ENCODE results near the gene AATF. TPM values are rescaled to one million over a fixed set of nuclear protein-coding genes. Genes with fewer than 3 reads are reported as not detected.

The AATF gene
- total and polyA plus RNA-seq, 9 of the 15 experiments (the other 6 are each of a cell fraction or from before 2014, with no cell fraction given), result 34.5 to 133 (median 90.1) TPM

GRCh38 chr17:36920032-36921005 is 28.4 kb upstream of the AATF start (continued):
- TF ChIP-seq HDAC2 (IDR thresholded peaks at IDR 0.05) (0 out of 2 replicates have a peak, but pooled peaks have one; percentile 56), FOXK2 (conservative IDR thresholded peaks at IDR 0.05 in 1 of 2, IDR thresholded peaks at IDR 0.05 in 1 of 2; ENCODE audit: low read depth in 2 of 2) (no peak), MAFG (tag; conservative IDR thresholded peaks at IDR 0.05) (peak; percentile 58), CBFA2T3 (IDR thresholded peaks at IDR 0.05) (peak; percentile 48; the same call in 1 of the 2 replicates), ZNF512 (tag; IDR thresholded peaks at IDR 0.05) (peak; percentile 90), HBP1 (CRISPR knock-in tag; IDR thresholded peaks at IDR 0.05) (peak; percentile 70; the same call in 1 of the 2 replicates), SMARCE1 (IDR thresholded peaks at IDR 0.05) (peak; percentile 62), SMARCA4 (IDR thresholded peaks at IDR 0.05) (peak; percentile 71), NONO (IDR thresholded peaks at IDR 0.05; ENCODE audit: low read depth in 2 of 2, low read length in 1 of 2) (no peak), DPF2 (IDR thresholded peaks at IDR 0.05) (peak; percentile 79)
- TF ChIP-seq, protein P1, sequence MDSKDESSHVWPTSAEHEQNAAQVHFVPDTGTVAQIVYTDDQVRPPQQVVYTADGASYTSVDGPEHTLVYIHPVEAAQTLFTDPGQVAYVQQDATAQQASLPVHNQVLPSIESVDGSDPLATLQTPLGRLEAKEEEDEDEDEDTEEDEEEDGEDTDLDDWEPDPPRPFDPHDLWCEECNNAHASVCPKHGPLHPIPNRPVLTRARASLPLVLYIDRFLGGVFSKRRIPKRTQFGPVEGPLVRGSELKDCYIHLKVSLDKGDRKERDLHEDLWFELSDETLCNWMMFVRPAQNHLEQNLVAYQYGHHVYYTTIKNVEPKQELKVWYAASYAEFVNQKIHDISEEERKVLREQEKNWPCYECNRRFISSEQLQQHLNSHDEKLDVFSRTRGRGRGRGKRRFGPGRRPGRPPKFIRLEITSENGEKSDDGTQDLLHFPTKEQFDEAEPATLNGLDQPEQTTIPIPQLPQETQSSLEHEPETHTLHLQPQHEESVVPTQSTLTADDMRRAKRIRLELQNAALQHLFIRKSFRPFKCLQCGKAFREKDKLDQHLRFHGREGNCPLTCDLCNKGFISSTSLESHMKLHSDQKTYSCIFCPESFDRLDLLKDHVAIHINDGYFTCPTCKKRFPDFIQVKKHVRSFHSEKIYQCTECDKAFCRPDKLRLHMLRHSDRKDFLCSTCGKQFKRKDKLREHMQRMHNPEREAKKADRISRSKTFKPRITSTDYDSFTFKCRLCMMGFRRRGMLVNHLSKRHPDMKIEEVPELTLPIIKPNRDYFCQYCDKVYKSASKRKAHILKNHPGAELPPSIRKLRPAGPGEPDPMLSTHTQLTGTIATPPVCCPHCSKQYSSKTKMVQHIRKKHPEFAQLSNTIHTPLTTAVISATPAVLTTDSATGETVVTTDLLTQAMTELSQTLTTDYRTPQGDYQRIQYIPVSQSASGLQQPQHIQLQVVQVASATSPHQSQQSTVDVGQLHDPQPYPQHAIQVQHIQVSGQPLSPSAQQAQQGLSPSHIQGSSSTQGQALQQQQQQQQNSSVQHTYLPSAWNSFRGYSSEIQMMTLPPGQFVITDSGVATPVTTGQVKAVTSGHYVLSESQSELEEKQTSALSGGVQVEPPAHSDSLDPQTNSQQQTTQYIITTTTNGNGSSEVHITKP (IDR thresholded peaks at IDR 0.05; ENCODE audit: partially characterized antibody), result peak; percentile 12
- TF ChIP-seq, protein P2, sequence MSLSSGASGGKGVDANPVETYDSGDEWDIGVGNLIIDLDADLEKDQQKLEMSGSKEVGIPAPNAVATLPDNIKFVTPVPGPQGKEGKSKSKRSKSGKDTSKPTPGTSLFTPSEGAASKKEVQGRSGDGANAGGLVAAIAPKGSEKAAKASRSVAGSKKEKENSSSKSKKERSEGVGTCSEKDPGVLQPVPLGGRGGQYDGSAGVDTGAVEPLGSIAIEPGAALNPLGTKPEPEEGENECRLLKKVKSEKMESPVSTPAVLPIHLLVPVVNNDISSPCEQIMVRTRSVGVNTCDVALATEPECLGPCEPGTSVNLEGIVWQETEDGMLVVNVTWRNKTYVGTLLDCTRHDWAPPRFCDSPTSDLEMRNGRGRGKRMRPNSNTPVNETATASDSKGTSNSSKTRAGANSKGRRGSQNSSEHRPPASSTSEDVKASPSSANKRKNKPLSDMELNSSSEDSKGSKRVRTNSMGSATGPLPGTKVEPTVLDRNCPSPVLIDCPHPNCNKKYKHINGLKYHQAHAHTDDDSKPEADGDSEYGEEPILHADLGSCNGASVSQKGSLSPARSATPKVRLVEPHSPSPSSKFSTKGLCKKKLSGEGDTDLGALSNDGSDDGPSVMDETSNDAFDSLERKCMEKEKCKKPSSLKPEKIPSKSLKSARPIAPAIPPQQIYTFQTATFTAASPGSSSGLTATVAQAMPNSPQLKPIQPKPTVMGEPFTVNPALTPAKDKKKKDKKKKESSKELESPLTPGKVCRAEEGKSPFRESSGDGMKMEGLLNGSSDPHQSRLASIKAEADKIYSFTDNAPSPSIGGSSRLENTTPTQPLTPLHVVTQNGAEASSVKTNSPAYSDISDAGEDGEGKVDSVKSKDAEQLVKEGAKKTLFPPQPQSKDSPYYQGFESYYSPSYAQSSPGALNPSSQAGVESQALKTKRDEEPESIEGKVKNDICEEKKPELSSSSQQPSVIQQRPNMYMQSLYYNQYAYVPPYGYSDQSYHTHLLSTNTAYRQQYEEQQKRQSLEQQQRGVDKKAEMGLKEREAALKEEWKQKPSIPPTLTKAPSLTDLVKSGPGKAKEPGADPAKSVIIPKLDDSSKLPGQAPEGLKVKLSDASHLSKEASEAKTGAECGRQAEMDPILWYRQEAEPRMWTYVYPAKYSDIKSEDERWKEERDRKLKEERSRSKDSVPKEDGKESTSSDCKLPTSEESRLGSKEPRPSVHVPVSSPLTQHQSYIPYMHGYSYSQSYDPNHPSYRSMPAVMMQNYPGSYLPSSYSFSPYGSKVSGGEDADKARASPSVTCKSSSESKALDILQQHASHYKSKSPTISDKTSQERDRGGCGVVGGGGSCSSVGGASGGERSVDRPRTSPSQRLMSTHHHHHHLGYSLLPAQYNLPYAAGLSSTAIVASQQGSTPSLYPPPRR (CRISPR knock-in tag; IDR thresholded peaks at IDR 0.05; ENCODE audit: borderline replicate concordance), result no peak
- TF ChIP-seq, protein P3, sequence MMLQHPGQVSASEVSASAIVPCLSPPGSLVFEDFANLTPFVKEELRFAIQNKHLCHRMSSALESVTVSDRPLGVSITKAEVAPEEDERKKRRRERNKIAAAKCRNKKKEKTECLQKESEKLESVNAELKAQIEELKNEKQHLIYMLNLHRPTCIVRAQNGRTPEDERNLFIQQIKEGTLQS (IDR thresholded peaks at IDR 0.05), result peak; percentile 42; the same call in 1 of the 2 replicates
- TF ChIP-seq, protein P3 (CRISPR knock-in tag; conservative IDR thresholded peaks at IDR 0.05), result no peak
